Left ventricle myocardium inferior (tissue), 1 donor: ENCODE results near the gene RAD51B. TPM values are rescaled to one million over a fixed set of nuclear protein-coding genes. Genes with fewer than 3 reads are reported as not detected.

Source experiments
- DNase-seq: peaks from one replicate; pipeline ENCODE4 v3.0.0-alpha.2; 2020
- H3K27ac ChIP-seq: fragments of 200-600 bp; replicated peaks from 2 replicates; pipeline ENCODE4 v1.8.0; 2021
- H3K27me3 ChIP-seq: fragments of 200-600 bp; 2 replicates; pipeline ENCODE4 v1.8.0; 2021; ENCODE audit warnings: low read depth
- H3K36me3 ChIP-seq: fragments of 200-600 bp; 2 replicates; pipeline ENCODE4 v1.8.0; 2021
- H3K4me1 ChIP-seq: fragments of 200-600 bp; 2 replicates; pipeline ENCODE4 v1.8.0; 2021
- H3K4me3 ChIP-seq: fragments of 200-600 bp; 2 replicates; pipeline ENCODE4 v1.8.0; 2021; ENCODE audit warnings: mild to moderate bottlenecking, moderate library complexity
- H3K9me3 ChIP-seq: fragments of 200-600 bp; replicated peaks from 2 replicates; pipeline ENCODE4 v1.8.0; 2021
- CTCF ChIP-seq: fragments of 200-600 bp; IDR thresholded peaks from 2 replicates; pipeline ENCODE4 v1.8.0; 2021; ENCODE audit warnings: antibody characterized with exemption, mild to moderate bottlenecking, borderline replicate concordance
- intact Hi-C: fragments of 100-400 bp; cut with micrococcal nuclease; formaldehyde crosslinking; loops from one replicate; pipeline ENCODE4 v1.11.0; 2022
- total RNA-seq: library from RNA; stranded (reverse); fragmentation: NEBNext Ultra II Directional; extraction: Animal tissue kit (Norgen Biotek cat#: 25700); gene quantifications from one replicate; pipeline ENCODE4 v1.2.1, GENCODE V29; 2021
- donor health status: DM: no; HTN: yes; CAD: no; lungs with severe emphysema.

RAD51B gene
- total RNA-seq, 1 donor from 2014 or later, result 2.4 TPM

GRCh38 chr14:68514608-68515194 is 695.1 kb downstream of the RAD51B start:
- intact Hi-C loops, result no loop called here
- Histone ChIP-seq H3K27me3 (no peaks in the 10 kb centered on the region), H3K9me3 (no peaks in the 10 kb centered on the region), H3K36me3 (no peaks in the 10 kb centered on the region), H3K4me1 (peaks cover 65% of the 10 kb centered on the region), H3K27ac (no peak overlapping the region), H3K4me3 (no peak overlapping the region)
- TF ChIP-seq CTCF, result no peak
- no peak for DNase-seq

GRCh38 chr14:68516342-68516741 is 696.8 kb downstream of the RAD51B start:
- no peaks in the 10 kb centered on the region for H3K27me3 ChIP-seq
- H3K27ac ChIP-seq, result peak overlapping the region; percentile 34
- DNase-seq, result no peak
- no peak overlapping the region for H3K4me3 ChIP-seq
- no peak for TF ChIP-seq CTCF
- no peaks in the 10 kb centered on the region for H3K36me3 ChIP-seq
- intact Hi-C loops, result no loop called here
- no peaks in the 10 kb centered on the region for H3K9me3 ChIP-seq
- H3K4me1 ChIP-seq, result peaks cover 58% of the 10 kb centered on the region

GRCh38 chr14:68518166-68518565 is 698.6 kb downstream of the RAD51B start:
- no peak for TF ChIP-seq CTCF
- H3K27me3 ChIP-seq, result no peaks in the 10 kb centered on the region
- H3K4me3 ChIP-seq, result no peak overlapping the region
- intact Hi-C loops, result no loop called here
- no peak for DNase-seq
- no peaks in the 10 kb centered on the region for H3K9me3 ChIP-seq
- H3K27ac ChIP-seq, result peak overlapping the region; percentile 59
- H3K4me1 ChIP-seq, result peaks cover 62% of the 10 kb centered on the region
- no peaks in the 10 kb centered on the region for H3K36me3 ChIP-seq

- TF ChIP-seq CTCF, result no peak
- intact Hi-C loops, result no loop called here
- Histone ChIP-seq H3K27me3 (no peaks in the 10 kb centered on the region), H3K36me3 (no peaks in the 10 kb centered on the region), H3K4me3 (no peak overlapping the region), H3K4me1 (peaks cover 61% of the 10 kb centered on the region), H3K9me3 (no peaks in the 10 kb centered on the region), H3K27ac (peak overlapping the region; percentile 59)
- DNase-seq, result peak; percentile 41
Measured at GRCh38 chr14:68518761-68519670, 699.4 kb downstream of the RAD51B start.

- Histone ChIP-seq H3K27me3 (no peaks in the 10 kb centered on the region), H3K9me3 (no peaks in the 10 kb centered on the region), H3K4me1 (peaks cover 65% of the 10 kb centered on the region), H3K36me3 (no peaks in the 10 kb centered on the region), H3K4me3 (no peak overlapping the region), H3K27ac (peak overlapping the region; percentile 59)
- TF ChIP-seq CTCF, result no peak
- intact Hi-C loops, result no loop called here
- DNase-seq, result no peak
Measured at GRCh38 chr14:68519671-68520187, 700.1 kb downstream of the RAD51B start.
